Ovary (tissue), 3 donors: Measurements from ENCODE around the gene KDM5C.

ENCODE experiments used
- EP300 ChIP-seq: sonication (generic); formaldehyde crosslinking; IDR thresholded peaks from one replicate; pipeline ENCODE4 v1.6.1; 2017; ENCODE audit warnings: antibody characterized with exemption
- POLR2A ChIP-seq: fragments of 450-650 bp; IDR thresholded peaks from one replicate; pipeline ENCODE4 v1.6.1; 2017; ENCODE audit warnings: antibody characterized with exemption, mild to moderate bottlenecking, moderate library complexity
- TF ChIP-seq, protein P1 (sequence below), 3 donors: fragments of 450-650 bp in 2 of 3; fragments of 200-600 bp in 1 of 3; IDR thresholded peaks; one replicate each; pipeline versions ENCODE4 v1.5.1 to v1.8.0; 2016 to 2022; ENCODE audit warnings: antibody characterized with exemption in 3 of 3, mild to moderate bottlenecking in 1 of 3
- donor health status: DM: no; HTN: no; CAD: no.

DNA sequence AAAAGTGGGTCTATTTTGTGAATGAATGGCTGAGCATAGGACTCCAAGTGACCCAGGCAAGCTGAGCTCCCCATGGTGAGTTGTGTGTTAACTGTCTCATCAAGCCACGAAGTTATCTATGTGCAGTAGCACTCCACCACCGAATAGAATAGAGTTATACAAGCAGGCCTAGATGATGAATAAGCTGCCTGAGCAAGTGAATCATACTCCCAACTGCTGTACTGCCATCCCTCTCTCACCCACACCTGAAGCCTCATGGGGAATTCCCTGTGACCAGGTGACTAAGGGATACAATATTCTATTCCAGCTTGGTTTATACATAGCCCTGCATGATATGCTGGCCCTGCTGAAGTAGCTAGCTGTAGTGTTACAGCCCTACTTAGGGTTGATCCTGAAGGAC, 38.7 kb downstream of the KDM5C start:
- TF ChIP-seq, protein P1, sequence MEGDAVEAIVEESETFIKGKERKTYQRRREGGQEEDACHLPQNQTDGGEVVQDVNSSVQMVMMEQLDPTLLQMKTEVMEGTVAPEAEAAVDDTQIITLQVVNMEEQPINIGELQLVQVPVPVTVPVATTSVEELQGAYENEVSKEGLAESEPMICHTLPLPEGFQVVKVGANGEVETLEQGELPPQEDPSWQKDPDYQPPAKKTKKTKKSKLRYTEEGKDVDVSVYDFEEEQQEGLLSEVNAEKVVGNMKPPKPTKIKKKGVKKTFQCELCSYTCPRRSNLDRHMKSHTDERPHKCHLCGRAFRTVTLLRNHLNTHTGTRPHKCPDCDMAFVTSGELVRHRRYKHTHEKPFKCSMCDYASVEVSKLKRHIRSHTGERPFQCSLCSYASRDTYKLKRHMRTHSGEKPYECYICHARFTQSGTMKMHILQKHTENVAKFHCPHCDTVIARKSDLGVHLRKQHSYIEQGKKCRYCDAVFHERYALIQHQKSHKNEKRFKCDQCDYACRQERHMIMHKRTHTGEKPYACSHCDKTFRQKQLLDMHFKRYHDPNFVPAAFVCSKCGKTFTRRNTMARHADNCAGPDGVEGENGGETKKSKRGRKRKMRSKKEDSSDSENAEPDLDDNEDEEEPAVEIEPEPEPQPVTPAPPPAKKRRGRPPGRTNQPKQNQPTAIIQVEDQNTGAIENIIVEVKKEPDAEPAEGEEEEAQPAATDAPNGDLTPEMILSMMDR (IDR thresholded peaks at IDR 0.05) = no peak
- TF ChIP-seq POLR2A (no peak), EP300 (no peak)
